ENCODE results near the gene GPR4.
A peak's percentile ranks its signal among the peaks of the same experiment; 100 is the strongest.

The GPR4 gene

DNA sequence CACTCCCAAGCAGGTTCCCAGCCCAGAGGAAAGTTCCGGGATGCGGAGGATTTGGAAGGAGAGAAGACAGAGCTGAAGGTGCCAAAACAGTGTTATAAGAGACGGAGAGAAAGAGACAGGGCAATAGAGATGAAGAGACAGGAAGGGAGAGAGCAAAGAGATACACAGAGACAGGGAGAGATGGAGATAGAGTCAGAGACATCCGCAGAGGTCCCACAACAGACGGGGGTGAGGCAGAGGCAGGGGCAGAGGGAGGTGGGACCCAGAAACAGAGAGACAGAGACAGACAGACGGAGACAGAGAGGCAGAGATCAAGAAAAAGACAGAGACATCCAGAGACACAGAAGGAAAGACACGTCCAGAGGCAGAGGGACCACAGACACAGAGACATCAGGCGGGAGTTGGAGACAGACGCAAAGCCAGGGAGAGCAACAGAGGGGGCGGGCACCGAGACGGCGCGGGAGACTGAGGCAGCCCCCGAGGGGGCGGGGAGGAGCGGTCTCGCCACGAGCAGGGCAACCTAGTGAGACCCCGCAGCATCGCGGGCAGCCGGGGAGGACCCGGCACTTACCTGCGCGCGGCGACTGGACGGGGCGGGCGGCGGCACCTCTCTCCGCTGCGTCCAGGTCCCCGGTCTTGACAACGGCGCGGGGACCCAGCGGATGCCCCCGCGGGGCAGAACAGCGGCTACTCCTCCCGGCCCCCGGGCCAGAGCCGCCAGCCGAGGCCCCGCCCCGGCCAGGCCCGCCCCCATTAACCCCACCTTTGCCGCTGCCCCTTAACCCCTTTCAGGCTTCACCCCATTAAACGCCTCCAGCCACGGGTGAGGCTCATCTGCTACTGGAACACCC is at the start of gene GPR4:
Gene GPR4, minus strand, starts transcription at position 689 of the 851 bp plus-strand sequence. CDS start 10,346 bp downstream, outside the sequence.
- DNase-seq (ENCODE audit: low read depth), result no peak
- peak within 1 kb of the TSS; percentile 27 for H3K4me3 ChIP-seq (ENCODE audit: low read depth, low read length)

GRCh38 chr19:45650722-45651121 is 48.7 kb upstream of the GPR4 start:
- no peak overlapping the region for H3K4me3 ChIP-seq (ENCODE audit: low read depth, low read length)
- DNase-seq (ENCODE audit: low read depth), result no peak

GRCh38 chr19:45646345-45646698 is 44.3 kb upstream of the GPR4 start:
- peak overlapping the region; percentile 56 for H3K4me3 ChIP-seq (ENCODE audit: low read depth, low read length)
- DNase-seq (ENCODE audit: low read depth), result no peak

DNA sequence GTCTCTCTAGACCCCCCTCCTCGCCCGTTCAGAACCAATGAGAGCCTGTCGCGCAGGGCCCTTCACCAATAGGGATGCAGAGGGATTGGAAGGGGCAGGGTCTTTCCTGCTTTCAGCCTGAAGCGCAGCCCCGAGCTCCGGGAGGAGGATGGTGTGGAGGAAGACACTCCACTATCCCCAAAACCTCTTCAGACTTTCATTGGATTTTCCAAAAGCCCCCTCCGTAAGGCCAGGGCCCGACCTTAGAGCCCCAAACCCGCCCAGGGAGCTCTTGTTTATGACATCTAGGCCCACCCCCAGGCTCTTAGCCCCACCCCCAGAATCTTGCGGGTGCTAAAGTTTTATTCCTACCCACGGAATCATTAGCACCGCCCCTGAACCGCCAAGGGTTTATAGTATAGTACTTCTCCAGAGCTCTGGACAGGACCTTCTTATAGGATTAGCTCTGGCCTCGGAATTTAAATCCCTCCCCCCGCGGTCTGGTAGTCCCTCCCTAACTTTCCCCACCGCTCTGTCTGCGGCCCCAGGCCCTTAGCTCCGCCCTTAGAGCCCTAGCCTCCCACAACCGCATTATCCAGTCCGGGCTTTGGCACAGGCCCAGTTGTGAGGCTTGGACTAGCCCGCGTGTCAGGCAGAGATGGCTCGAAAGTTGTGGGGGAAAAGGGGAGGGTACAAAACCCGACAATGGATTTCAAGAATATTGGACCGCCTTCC is 43.8 kb upstream of the GPR4 start:
- peak; percentile 72 for DNase-seq (ENCODE audit: low read depth)
- H3K4me3 ChIP-seq (ENCODE audit: low read depth, low read length), result peak overlapping the region; percentile 56

GRCh38 chr19:45645068-45645630 is 43.1 kb upstream of the GPR4 start:
- no peak for DNase-seq (ENCODE audit: low read depth)
- peak overlapping the region; percentile 56 for H3K4me3 ChIP-seq (ENCODE audit: low read depth, low read length)

DNA sequence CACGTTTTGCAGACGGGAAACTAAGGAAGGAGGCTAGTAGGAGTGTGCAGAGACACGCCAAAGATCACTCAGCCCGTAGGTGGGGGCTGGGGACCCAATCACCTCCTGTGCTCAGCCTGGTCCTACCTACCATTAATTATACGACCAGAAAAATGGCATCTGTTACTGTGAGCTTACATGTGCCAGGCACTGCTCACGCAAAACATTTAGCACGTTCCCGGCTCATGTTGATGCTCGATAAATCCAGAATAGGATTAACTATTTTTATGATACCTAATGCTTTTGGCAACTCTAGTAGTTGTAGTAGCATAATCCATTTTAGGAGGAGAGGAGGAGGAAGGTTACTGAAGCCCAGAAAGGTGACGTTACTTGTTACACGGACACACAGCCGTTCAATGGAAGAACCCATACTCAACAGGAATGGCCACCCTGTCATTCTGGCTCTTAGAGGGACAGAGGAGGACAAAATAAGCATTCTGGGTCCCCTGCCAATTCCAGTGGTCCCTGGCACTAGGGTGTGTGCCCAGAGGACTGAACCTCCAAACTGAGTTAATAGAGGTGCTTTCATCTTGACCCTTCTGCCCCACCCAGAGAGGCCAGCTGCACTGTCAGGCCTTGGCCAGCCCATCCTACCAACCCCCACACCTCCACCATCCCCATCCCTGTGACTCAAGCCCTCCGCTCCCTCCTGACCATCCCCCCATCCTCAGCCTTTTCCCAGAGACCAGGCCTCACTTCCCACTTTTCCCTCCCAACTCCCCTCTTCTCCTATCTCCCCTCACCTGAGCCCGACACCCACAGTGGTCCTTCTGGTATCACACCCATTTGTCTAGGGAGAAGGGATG is 42.1 kb upstream of the GPR4 start:
- DNase-seq (ENCODE audit: low read depth), result no peak
- H3K4me3 ChIP-seq (ENCODE audit: low read depth, low read length), result no peak overlapping the region

DNA sequence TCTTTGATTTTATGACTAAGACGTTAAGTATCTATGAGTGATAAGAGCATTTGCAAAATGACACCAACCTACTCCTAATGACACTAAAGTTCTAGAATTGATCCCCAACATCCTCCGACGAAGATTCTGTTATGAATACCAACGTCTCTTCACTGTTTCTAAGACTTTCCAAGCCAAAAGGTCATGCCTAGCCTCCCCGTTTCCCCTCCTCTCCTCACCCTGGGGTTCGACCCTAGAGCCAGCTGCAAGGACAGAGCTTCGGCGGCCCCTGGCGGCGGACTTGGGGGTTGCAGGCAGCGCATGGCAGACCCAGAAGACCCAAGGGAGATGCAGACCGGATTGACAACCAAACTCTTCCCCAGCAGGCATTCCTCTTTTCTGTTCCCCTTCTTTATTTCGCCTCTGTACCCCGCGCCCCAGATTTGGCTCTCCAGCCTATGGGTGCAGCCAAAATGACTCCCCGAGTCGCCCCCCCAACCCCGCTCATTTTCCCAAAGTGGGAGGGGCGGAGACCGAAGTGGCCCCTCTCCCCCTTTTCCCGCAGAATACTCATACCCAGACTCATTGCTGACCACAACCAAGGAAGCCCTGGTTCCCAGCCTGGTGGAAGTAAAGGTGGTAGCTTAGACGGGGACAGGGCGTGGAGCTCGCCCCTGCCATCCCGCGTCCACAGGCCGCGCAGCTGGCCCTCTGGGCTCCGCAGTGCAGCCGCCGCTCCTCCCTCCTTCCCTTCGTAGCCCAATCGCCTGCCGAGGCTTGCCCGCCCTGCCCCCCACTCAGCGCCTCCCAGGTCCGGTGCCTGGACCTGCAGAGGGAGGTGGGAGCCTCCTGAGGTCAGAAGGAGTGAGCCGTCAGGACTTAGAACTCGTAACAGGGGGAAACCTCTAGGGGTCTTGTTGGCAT is 41.3 kb upstream of the GPR4 start:
- H3K4me3 ChIP-seq (ENCODE audit: low read depth, low read length), result peak overlapping the region; percentile 30
- no peak for DNase-seq (ENCODE audit: low read depth)

GRCh38 chr19:45641274-45642105 is 39.5 kb upstream of the GPR4 start:
- H3K4me3 ChIP-seq (ENCODE audit: low read depth, low read length), result peak overlapping the region; percentile 42
- DNase-seq (ENCODE audit: low read depth), result no peak

DNA sequence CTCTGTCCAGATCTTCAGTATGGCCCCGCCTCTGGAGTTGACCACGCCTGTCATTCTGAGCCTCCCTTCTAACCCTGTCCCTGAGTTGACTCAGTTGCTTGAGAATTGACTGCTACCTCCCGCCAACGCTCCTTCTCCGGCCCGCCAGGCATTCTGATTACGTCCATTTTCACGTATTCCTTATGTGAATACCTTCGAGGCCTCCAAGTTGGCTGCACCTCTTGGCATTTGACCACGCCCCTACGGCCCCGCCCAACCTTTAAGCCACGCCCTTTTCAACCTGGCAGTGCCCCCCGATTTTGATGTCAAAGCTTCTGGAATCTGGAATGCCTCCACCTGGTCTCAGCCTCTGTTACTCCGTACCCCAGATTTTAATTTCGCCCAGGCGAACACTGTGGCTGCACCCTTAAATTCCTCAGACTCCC is 38.8 kb upstream of the GPR4 start:
- H3K4me3 ChIP-seq (ENCODE audit: low read depth, low read length), result no peak overlapping the region
- no peak for DNase-seq (ENCODE audit: low read depth)

- peak within 1 kb of the TSS; percentile 67 for H3K4me3 ChIP-seq (ENCODE audit: low read depth, low read length)
- no peak for DNase-seq (ENCODE audit: low read depth)
Measured at GRCh38 chr19:45638930-45639729, 37.1 kb upstream of the GPR4 start, which contains the start of gene EML2. Gene EML2 (minus strand): TSS chr19:45639397. CDS start chr19:45639376, 21 bp downstream.

GRCh38 chr19:45637890-45638667 is 36.1 kb upstream of the GPR4 start:
- no peak for DNase-seq (ENCODE audit: low read depth)
- H3K4me3 ChIP-seq (ENCODE audit: low read depth, low read length), result peak overlapping the region; percentile 67

DNA sequence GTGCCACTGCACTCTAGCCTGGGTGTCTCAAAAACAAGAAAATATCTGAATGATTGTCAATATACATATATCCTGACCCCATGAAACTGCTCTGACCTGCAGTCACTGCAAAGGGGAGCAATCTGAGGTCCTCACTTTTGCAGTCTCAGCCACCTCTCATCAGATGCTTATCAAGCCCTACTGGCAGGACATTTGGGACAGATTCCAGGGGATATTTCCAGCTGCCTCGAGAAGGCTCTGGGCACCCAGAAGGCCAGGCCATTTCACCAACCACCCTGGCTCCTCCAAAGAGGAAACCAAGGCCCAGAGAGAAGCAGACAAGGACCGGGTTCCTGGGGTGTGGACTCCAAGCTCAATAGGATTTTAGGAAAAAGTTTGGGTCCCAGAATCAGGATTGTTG is 34.9 kb upstream of the GPR4 start:
- no peak overlapping the region for H3K4me3 ChIP-seq (ENCODE audit: low read depth, low read length)
- DNase-seq (ENCODE audit: low read depth), result no peak

GRCh38 chr19:45636275-45636674 is 34.3 kb upstream of the GPR4 start:
- DNase-seq (ENCODE audit: low read depth), result no peak

GRCh38 chr19:45632468-45633196 is 30.6 kb upstream of the GPR4 start:
- DNase-seq (ENCODE audit: low read depth), result peak; percentile 54

More at GRCh38 chr19:45636275-45636674, 34.3 kb upstream of the GPR4 start:
- no peak overlapping the region for H3K4me3 ChIP-seq (ENCODE audit: low read depth, low read length)

DNA sequence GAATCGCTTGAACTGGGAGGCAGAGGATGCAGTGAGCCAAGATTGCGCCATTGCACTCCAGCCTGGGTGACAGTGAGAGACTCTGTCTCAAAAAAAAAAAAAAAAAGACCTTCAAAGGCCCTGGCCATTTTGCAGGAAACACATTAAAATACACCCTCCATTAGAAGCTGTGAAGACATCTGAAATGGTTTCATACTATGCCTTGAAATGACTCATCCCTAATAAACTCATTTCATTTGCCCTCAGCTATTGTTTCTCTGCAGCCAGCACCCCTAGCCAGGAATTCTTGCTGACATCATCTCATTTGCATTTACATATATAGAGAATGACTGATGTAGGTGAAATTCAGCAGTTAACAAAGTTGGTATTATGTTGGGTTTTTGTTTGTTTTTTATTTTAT is 28.5 kb upstream of the GPR4 start:
- peak; percentile 75 for DNase-seq (ENCODE audit: low read depth)

More at GRCh38 chr19:45632468-45633196, 30.6 kb upstream of the GPR4 start:
- no peak overlapping the region for H3K4me3 ChIP-seq (ENCODE audit: low read depth, low read length)

More for the DNA sequence above, 28.5 kb upstream of the GPR4 start:
- H3K4me3 ChIP-seq (ENCODE audit: low read depth, low read length), result no peak overlapping the region

Measured in skeletal muscle cell (primary cell).